GM10248 (cell line): ENCODE measurements around the gene CKB.
A peak's percentile ranks its signal among the peaks of the same experiment; 100 is the strongest.

Experiments
- CTCF ChIA-PET: fragments of 300-600 bp; sonication (Branson Sonifier 250); formaldehyde crosslinking; extraction: SDS; loops from one replicate; lab custom pipeline; 2021; ENCODE audit warnings: antibody characterized with exemption; lab: Yijun Ruan, JAX
- POLR2A ChIA-PET: fragments of 350-650 bp; sonication (Branson Sonifier 250); formaldehyde crosslinking; extraction: SDS; loops from one replicate; lab custom pipeline; 2020; ENCODE audit warnings: antibody characterized with exemption; lab: Yijun Ruan, JAX
- DNase-seq: peaks from one replicate; pipeline ENCODE4 v3.0.0; 2012; ENCODE audit errors: extremely low spot score
- CTCF ChIP-seq: IDR thresholded peaks from 2 replicates; pipeline ENCODE4 v1.5.1; 2012; ENCODE audit warnings: mild to moderate bottlenecking, low read depth; ENCODE audit errors: extremely low read depth, missing control alignments, control extremely low read depth

The CKB gene

GRCh38 chr14:103547455-103547940, 24.9 kb upstream of the CKB start:
- DNase-seq, result no peak
- CTCF ChIA-PET, result interaction anchor here (0.6 to 14.9 kb wide), 15 partner anchors 10 to 468 kb away, joined by 3 to 214 read pairs (median 4); partner anchors contain the start of gene CKB
- TF ChIP-seq CTCF, result no peak
- POLR2A ChIA-PET, result no interaction called here

- POLR2A ChIA-PET, result no interaction called here
- CTCF ChIA-PET, result interaction anchor here (0.6 to 14.9 kb wide), 15 partner anchors 10 to 468 kb away, joined by 3 to 214 read pairs (median 4); partner anchors contain the start of gene CKB
- peak; percentile 91 for DNase-seq
- TF ChIP-seq CTCF, result peak; percentile 94
Observed at GRCh38 chr14:103546652-103547454, 24.2 kb upstream of the CKB start.

GRCh38 chr14:103545915-103546651, 23.5 kb upstream of the CKB start:
- POLR2A ChIA-PET, result no interaction called here
- no peak for TF ChIP-seq CTCF

GRCh38 chr14:103545219-103545914, 22.7 kb upstream of the CKB start:
- no peak for DNase-seq
- CTCF ChIA-PET, result interaction anchor here (0.8 to 14.9 kb wide), 8 partner anchors 16 to 440 kb away, joined by 3 to 214 read pairs (median 3); partner anchors contain the start of gene CKB
- POLR2A ChIA-PET, result no interaction called here
- no peak for TF ChIP-seq CTCF

More at GRCh38 chr14:103545915-103546651, 23.5 kb upstream of the CKB start:
- no peak for DNase-seq
- CTCF ChIA-PET, result interaction anchor here (0.9 to 14.9 kb wide), 12 partner anchors 9 to 441 kb away, joined by 3 to 214 read pairs (median 4); partner anchors contain the start of gene CKB

- CTCF ChIA-PET, result interaction anchor here (0.8 to 14.9 kb wide), 7 partner anchors 15 to 439 kb away, joined by 3 to 214 read pairs (median 3); partner anchors contain the start of gene CKB
- no peak for DNase-seq
- TF ChIP-seq CTCF, result no peak
- POLR2A ChIA-PET, result no interaction called here
Observed at GRCh38 chr14:103544388-103545218, 22.0 kb upstream of the CKB start.
